ENCODE data around the gene SAFB. TPM values are rescaled to one million over a fixed set of nuclear protein-coding genes. Genes with fewer than 3 reads are reported as not detected.

The SAFB gene
- polyA plus RNA-seq, 1 donor from 2014 or later = 89.8 TPM

DNA sequence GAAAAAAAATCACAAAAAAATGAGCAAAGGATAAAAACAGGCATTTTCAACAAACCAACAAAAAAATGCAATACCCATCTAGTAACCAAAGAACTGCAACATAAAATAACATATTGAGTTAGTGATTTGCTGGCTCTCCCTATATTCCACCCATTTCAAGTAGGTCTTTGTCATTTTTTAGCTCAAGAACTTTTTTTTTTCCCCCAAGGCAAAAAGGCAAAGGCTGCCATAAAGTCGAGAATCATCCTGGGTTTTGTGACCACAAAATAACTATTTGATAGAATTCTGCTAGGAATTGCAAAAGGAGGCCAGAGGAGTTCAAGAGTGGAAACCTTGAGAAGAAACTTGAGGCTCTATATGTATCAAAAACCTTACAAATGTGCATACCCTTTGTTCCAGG, 5.8 kb upstream of the SAFB start:
- H4K20me1 ChIP-seq (ENCODE audit: insufficient read depth) = no peaks in the 10 kb centered on the region

GRCh38 chr19:5618591-5618990, 4.3 kb upstream of the SAFB start:
- Histone ChIP-seq H3K9me2 (ENCODE audit: insufficient read depth, low read length) (no peaks in the 10 kb centered on the region), H3K9ac (ENCODE audit: low read length) (no peak overlapping the region), H3K4me3 (ENCODE audit: low read length) (no peak overlapping the region), H3F3A (ENCODE audit: insufficient read depth, low read length, poor library complexity, severe bottlenecking) (peaks cover 4% of the 10 kb centered on the region), H3K36me3 (ENCODE audit: insufficient read depth, low read length) (no peaks in the 10 kb centered on the region), H3K27me3 (ENCODE audit: insufficient read depth, low read depth, low read length) (no peaks in the 10 kb centered on the region), H3K4me2 (ENCODE audit: low read length) (no peak overlapping the region), H3K79me2 (replicated peaks; ENCODE audit: insufficient read depth, low read length) (peaks cover 56% of the 10 kb centered on the region), H2AFZ (ENCODE audit: low read depth, low read length) (no peak overlapping the region), H3K9me3 (ENCODE audit: low read length) (no peaks in the 10 kb centered on the region), H3K27ac (ENCODE audit: low read length) (no peak overlapping the region), H4K20me1 (ENCODE audit: insufficient read depth) (no peaks in the 10 kb centered on the region)
- no peak for TF ChIP-seq CTCF (IDR thresholded peaks at IDR 0.05; ENCODE audit: poor library complexity, severe bottlenecking)
- no peak for TF ChIP-seq POLR2AphosphoS5 (IDR thresholded peaks at IDR 0.05)
- TF ChIP-seq MXI1 (conservative IDR thresholded peaks at IDR 0.05; ENCODE audit: poor library complexity, severe bottlenecking) = no peak
- TF ChIP-seq EZH2 (IDR thresholded peaks at IDR 0.05; ENCODE audit: borderline replicate concordance, insufficient read depth, low read length, poor library complexity, severe bottlenecking) = no peak
- no peak for TF ChIP-seq EP300 (conservative IDR thresholded peaks at IDR 0.05; ENCODE audit: poor library complexity, severe bottlenecking)
- TF ChIP-seq TAF1 (IDR thresholded peaks at IDR 0.05; ENCODE audit: low read depth) = no peak
- no peak for TF ChIP-seq RAD21 (conservative IDR thresholded peaks at IDR 0.05)
- TF ChIP-seq SMC3 (conservative IDR thresholded peaks at IDR 0.05; ENCODE audit: poor library complexity) = no peak
- TF ChIP-seq, protein P1, sequence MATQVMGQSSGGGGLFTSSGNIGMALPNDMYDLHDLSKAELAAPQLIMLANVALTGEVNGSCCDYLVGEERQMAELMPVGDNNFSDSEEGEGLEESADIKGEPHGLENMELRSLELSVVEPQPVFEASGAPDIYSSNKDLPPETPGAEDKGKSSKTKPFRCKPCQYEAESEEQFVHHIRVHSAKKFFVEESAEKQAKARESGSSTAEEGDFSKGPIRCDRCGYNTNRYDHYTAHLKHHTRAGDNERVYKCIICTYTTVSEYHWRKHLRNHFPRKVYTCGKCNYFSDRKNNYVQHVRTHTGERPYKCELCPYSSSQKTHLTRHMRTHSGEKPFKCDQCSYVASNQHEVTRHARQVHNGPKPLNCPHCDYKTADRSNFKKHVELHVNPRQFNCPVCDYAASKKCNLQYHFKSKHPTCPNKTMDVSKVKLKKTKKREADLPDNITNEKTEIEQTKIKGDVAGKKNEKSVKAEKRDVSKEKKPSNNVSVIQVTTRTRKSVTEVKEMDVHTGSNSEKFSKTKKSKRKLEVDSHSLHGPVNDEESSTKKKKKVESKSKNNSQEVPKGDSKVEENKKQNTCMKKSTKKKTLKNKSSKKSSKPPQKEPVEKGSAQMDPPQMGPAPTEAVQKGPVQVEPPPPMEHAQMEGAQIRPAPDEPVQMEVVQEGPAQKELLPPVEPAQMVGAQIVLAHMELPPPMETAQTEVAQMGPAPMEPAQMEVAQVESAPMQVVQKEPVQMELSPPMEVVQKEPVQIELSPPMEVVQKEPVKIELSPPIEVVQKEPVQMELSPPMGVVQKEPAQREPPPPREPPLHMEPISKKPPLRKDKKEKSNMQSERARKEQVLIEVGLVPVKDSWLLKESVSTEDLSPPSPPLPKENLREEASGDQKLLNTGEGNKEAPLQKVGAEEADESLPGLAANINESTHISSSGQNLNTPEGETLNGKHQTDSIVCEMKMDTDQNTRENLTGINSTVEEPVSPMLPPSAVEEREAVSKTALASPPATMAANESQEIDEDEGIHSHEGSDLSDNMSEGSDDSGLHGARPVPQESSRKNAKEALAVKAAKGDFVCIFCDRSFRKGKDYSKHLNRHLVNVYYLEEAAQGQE (IDR thresholded peaks at IDR 0.05; ENCODE audit: borderline replicate concordance) = no peak

More for the DNA sequence above, 5.8 kb upstream of the SAFB start:
- Histone ChIP-seq H3K4me3 (ENCODE audit: low read length) (no peak overlapping the region), H3K4me2 (ENCODE audit: low read length) (no peak overlapping the region), H3K9me3 (ENCODE audit: low read length) (no peaks in the 10 kb centered on the region), H3K79me2 (replicated peaks; ENCODE audit: insufficient read depth, low read length) (peaks cover 51% of the 10 kb centered on the region), H3K9me2 (ENCODE audit: insufficient read depth, low read length) (no peaks in the 10 kb centered on the region), H3K36me3 (ENCODE audit: insufficient read depth, low read length) (no peaks in the 10 kb centered on the region), H3K9ac (ENCODE audit: low read length) (no peak overlapping the region), H2AFZ (ENCODE audit: low read depth, low read length) (no peak overlapping the region), H3F3A (ENCODE audit: insufficient read depth, low read length, poor library complexity, severe bottlenecking) (no peaks in the 10 kb centered on the region), H3K27me3 (ENCODE audit: insufficient read depth, low read depth, low read length) (no peaks in the 10 kb centered on the region), H3K27ac (ENCODE audit: low read length) (no peak overlapping the region)
- no peak for TF ChIP-seq EZH2 (IDR thresholded peaks at IDR 0.05; ENCODE audit: borderline replicate concordance, insufficient read depth, low read length, poor library complexity, severe bottlenecking)
- TF ChIP-seq TAF1 (IDR thresholded peaks at IDR 0.05; ENCODE audit: low read depth) = no peak
- TF ChIP-seq EP300 (conservative IDR thresholded peaks at IDR 0.05; ENCODE audit: poor library complexity, severe bottlenecking) = no peak
- no peak for TF ChIP-seq CTCF (IDR thresholded peaks at IDR 0.05; ENCODE audit: poor library complexity, severe bottlenecking)
- TF ChIP-seq POLR2AphosphoS5 (IDR thresholded peaks at IDR 0.05) = no peak
- TF ChIP-seq RAD21 (conservative IDR thresholded peaks at IDR 0.05) = no peak
- TF ChIP-seq SMC3 (conservative IDR thresholded peaks at IDR 0.05; ENCODE audit: poor library complexity) = no peak
